DMS53 treated with DMSO at 0.1 percent for 48 hours (cell line): ENCODE measurements around the gene PFDN2.

Experiments
- DNase-seq: peaks from one replicate; lab custom pipeline; 2025; ENCODE audit not compliant: unreplicated experiment; lab: John Stamatoyannopoulos, UW

Gene PFDN2

DNA sequence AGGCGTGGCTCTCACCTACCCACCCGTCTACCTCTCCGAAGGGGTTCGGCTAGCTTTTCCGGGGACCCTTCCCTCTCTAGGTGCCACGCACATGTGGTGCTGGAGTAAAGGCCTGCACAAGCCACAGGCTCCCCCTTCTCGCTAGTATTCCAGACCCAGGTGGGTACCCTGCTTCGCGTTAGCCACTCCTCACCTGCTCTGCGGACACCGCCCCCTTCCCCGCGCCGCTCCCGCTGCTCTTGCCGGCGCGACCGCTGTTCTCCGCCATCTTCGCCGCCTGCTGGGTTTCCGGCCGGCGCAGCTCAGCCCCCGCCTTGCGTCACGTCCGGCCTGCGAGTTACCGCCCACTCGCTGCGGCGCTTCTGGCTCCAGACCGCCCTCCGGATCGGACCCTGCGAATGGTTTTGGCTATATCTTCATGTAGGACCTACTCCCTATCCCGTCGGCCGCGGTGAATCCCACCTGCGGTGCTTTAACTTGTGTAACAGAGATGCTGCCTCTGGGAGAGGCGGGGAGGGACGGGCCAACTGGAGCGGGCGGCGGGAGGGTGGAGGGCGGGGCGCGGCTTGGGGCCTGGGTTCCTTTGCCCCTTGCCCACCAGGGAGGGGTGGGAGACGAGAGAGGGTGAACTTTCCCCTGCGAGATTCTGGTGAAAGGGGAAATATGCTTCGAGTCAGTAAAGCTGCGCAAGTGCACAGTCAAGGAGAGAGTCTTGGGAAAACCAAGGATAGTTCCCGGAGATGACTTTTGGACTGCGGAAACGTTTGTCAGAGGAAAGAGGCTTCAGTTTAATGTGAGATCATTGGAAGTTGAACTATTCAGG lies at the start of gene PFDN2, which contains the start of gene NIT1:
Gene PFDN2 (minus strand): TSS at position 279 of the 823 bp plus-strand sequence. CDS start 11 bp downstream, at position 268.
Gene NIT1 (plus strand): TSS at position 347 of the 823 bp plus-strand sequence. CDS start 72 bp downstream, at position 419.
- DNase-seq, result peak; percentile 46

GRCh38 chr1:161166669-161167548 lies 49.1 kb upstream of the PFDN2 start:
- no peak for DNase-seq

DNA sequence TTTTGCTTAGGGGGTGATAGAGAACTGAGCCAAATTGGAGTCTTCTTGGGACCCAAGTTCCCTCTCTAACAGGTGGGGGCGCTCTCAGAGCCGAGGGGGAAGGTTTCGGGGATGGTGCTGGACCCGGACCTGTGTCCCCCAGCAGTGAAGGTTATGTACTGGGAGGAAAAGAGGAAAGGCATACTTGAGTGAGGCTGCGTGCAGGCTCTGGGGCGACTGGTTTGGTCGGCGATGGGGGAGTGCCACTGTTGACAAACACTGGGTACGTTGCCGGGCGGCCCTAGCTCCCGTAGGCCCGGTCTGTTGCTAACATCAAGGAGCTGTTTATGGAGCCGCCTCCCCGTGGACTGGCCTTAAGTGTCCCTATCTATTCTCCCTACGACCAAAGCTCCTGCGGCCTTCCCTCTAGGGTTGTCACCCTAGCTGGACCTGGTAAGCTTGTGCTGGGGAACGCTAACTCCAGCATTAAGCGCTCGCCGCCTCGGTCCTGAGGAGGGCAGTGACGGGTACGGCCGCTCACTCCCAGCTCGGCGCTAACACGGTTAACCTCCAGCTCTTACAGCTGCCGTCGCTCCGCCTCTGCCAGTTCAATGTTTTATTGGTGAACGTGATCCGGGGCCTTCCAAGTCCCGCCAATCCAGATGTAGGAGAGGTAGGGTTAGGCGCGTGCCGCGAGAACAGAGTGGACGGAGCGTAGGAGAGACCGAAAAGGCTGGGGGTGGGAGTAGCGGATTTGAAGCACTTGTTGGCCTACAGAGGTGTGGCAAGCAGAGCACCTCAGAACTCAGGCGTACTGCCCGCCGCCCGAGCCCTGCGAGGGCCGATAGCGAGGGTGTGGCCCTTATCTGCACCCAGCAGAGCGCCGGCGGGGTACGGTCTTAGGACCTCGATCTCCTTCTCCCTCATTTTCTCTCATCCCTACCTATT lies 48.2 kb upstream of the PFDN2 start, which contains the start of gene PPOX:
Gene PPOX (plus strand): TSS at position 685 of the 927 bp plus-strand sequence. CDS start 422 bp downstream, outside the sequence.
- DNase-seq, result peak; percentile 98

DNA sequence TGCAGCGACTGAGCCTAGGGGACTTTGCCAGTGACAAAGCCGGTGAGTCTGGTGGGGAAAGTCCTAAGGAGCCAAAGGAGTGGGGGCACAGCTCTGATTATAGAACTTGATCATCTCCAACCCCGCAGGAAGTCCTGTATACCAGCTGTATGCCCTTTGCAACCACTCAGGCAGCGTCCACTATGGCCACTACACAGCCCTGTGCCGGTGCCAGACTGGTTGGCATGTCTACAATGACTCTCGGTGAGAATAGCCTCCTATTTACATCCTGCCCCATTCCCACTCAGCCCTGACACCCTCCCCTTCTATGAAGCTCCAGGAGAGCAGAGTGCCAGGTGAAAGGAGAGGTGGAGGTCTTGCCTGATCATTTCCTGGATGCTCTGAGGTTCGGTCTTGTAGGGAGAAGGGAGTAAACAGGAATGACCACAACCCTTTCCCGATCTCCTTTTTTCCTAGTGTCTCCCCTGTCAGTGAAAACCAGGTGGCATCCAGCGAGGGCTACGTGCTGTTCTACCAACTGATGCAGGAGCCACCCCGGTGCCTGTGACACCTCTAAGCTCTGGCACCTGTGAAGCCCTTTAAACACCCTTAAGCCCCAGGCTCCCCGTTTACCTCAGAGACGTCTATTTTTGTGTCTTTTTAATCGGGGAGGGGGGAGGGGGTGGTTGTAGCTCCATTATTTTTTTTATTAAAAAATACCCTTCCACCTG lies 47.2 kb upstream of the PFDN2 start:
- no peak for DNase-seq

- DNase-seq, result no peak
Observed at GRCh38 chr1:161163793-161164192, 46.0 kb upstream of the PFDN2 start.

GRCh38 chr1:161162806-161163205 lies 45.0 kb upstream of the PFDN2 start:
- no peak for DNase-seq

GRCh38 chr1:161162052-161162451 lies 44.2 kb upstream of the PFDN2 start:
- DNase-seq, result no peak

DNA sequence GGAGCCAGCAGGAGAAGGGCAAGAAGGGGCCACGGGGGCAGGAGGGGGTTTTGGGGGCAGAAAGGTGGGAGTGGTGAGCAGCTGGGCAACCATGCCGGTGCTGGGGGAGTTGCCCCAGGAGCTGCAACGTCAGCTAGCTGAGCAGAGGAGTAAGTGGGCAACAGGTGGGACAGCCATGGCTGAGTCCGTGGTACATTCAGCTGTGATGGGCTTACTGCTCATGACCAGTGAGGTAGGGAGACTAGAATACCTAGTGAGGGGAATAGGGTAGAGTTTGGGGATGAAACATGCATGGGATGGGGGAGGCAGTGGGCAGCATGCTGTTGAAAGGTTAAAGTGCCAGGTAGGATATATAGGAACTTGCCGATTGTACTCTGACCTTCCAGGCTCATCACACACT lies 43.8 kb upstream of the PFDN2 start:
- no peak for DNase-seq

- no peak for DNase-seq
Observed at GRCh38 chr1:161160671-161161145, 42.9 kb upstream of the PFDN2 start.

- DNase-seq, result no peak
Observed at GRCh38 chr1:161159913-161160243, 42.0 kb upstream of the PFDN2 start.

DNA sequence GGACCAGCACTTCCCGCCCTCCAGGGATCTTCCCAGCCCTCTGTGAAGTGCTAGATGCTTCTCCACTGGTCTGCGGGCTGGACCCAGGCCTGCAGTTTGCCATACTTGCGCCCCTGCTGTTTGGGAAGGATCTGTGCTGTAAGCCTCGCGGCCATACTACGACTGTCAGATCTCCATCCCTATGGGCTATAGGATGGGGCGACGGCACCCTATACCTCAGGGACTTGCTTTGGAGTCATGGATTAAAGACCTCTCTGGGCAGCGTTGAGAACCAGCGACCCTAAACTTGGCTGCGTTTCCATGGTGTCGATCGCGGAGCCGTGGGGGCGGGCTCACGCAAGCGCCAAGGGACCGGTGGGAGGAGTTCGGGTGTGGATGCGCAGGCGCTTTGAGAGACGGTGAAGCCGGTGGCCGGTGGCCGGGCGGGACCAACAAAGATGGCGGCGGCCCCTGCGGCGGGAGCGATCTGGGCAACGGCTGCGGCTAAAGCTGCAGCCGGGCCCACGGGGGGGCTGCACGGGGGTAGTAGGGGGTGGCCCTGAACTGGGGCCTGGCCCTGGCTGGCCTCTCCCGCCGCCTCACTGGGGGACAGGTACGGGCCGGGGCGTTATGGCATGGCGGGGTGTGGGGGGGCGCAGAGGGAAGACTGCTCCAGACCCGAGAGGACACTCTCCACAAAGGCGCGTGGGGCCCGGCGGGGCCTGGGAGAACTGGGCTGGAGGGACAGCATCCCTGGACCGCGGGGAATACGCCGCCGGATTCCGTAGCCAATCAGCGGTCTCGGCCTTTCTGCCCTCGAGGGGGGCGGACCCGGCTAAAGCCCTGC lies 41.5 kb upstream of the PFDN2 start, which contains the start of gene USP21:
Gene USP21 (plus strand): TSS at position 414 of the 826 bp plus-strand sequence. CDS start 1,141 bp downstream, outside the sequence.
- DNase-seq, result peak; percentile 80

GRCh38 chr1:161158316-161159010 lies 40.6 kb upstream of the PFDN2 start:
- DNase-seq, result no peak

- DNase-seq, result no peak
Observed at GRCh38 chr1:161157867-161158266, 40.0 kb upstream of the PFDN2 start.

- peak; percentile 77 for DNase-seq
Observed at GRCh38 chr1:161153682-161154337, 36.0 kb upstream of the PFDN2 start, which contains the start of gene UFC1. TSS of gene UFC1 (plus strand) at chr1:161153978. CDS start at chr1:161153998, 20 bp downstream.

GRCh38 chr1:161153176-161153575 lies 35.3 kb upstream of the PFDN2 start:
- DNase-seq, result no peak

DNA sequence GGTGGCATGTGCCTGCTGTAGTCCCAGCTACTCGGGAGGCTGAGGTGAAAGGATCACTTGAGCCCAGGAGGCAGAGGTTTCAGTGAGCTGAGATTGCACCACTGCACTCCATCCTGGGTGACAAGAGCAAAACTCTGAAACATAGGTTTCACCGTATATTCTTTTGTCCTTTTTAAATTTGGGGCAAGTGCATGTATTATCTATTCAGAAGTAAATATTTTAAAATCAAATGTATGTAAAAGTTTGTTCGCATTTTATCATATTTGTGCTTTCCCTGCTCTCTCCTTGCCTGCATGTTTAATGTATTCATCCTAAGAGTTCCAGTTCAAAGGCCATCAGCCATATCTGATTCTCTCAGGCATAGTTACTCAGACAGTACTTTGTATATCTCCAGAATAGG lies 28.0 kb upstream of the PFDN2 start:
- no peak for DNase-seq

DNA sequence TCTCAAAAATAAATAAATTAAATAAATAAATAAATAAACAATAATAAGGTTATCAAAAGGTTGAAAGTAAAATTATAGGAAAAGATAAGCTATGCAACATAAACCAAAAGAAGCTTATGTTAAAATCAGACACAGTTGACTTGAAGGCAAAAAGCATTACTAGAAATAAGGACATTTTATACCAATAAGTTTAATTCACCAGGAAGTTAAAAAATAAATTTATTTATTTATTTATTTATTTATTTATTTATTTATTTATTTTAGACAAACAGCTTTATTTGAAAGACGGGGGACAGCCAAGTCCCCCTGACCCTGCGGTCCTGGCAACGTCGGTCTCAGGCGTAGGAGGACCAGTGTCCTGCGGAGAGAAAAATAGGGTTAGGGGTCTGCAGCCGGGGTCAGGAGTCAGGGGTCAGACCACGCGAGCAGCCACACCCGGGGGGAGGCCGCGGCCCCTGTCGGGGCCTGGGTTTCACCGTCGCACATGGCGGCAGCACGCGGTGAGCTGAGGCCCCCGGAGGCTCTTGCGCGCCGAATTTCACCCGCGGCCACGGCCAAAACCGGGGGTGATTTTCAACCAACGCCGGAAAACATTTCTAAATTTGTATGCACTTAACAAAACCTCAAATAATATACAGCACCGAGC lies 23.0 kb upstream of the PFDN2 start:
- DNase-seq, result no peak
